WTC11 (cell line): ENCODE data around the gene LZTR1. TPM values are rescaled to one million over a fixed set of nuclear protein-coding genes. Genes with fewer than 3 reads are reported as not detected.

Source experiments
- ATAC-seq: fragments of 200-7000 bp; cut with Tn5 transposase; 2 replicates; pipeline ENCODE4 v1.10.0; 2021; ENCODE audit warnings: mild to moderate bottlenecking, moderate library complexity
- CTCF ChIA-PET: fragments of 300-600 bp; sonication (Branson Sonifier 250); formaldehyde crosslinking; loops from one replicate; lab custom pipeline; 2021; ENCODE audit warnings: antibody characterized with exemption; lab: Charles Lee
- POLR2A ChIA-PET: fragments of 350-600 bp; sonication (Branson Sonifier 250); formaldehyde crosslinking; loops from one replicate; lab custom pipeline; 2021; ENCODE audit warnings: antibody characterized with exemption; lab: Charles Lee
- DNase-seq: peaks from one replicate; pipeline ENCODE4 v3.0.0; 2021; ENCODE audit warnings: low spot score
- H3K27ac Mint-ChIP-seq: 2 replicates; pipeline ENCODE4 v1.8.0; 2021; ENCODE audit warnings: mixed read lengths
- H3K27me3 Mint-ChIP-seq: 2 replicates; pipeline ENCODE4 v1.8.0; 2021; ENCODE audit warnings: low read depth, mild to moderate bottlenecking, moderate library complexity, mixed read lengths
- H3K36me3 Mint-ChIP-seq: 2 replicates; pipeline ENCODE4 v1.8.0; 2021; ENCODE audit warnings: mixed read lengths
- H3K4me1 Mint-ChIP-seq: 2 replicates; pipeline ENCODE4 v1.8.0; 2022; ENCODE audit warnings: mixed read lengths
- H3K4me3 Mint-ChIP-seq: 2 replicates; pipeline ENCODE4 v1.8.0; 2021; ENCODE audit warnings: mild to moderate bottlenecking, moderate library complexity, mixed read lengths
- H3K9me3 Mint-ChIP-seq: 2 replicates; pipeline ENCODE4 v1.8.0; 2021; ENCODE audit warnings: mixed read lengths
- ATF3 ChIP-seq: sonication (generic); formaldehyde crosslinking; conservative IDR thresholded peaks from 2 replicates; pipeline ENCODE4 v1.8.1; 2022; ENCODE audit warnings: mild to moderate bottlenecking, missing genetic modification reagents
- E2F5 ChIP-seq: sonication (generic); formaldehyde crosslinking; IDR thresholded peaks from 2 replicates; pipeline ENCODE4 v1.8.1; 2022; ENCODE audit warnings: mild to moderate bottlenecking, moderate library complexity, missing genetic modification reagents
- EMX1 ChIP-seq: fragments of 250-450 bp; sonication (Bioruptor Pico); IDR thresholded peaks from 2 replicates; pipeline ENCODE4 v1.8.0; 2021; ENCODE audit warnings: mild to moderate bottlenecking
- FOXK1 ChIP-seq: sonication (generic); formaldehyde crosslinking; IDR thresholded peaks from 2 replicates; pipeline ENCODE4 v1.8.0; 2022; ENCODE audit warnings: mild to moderate bottlenecking, moderate library complexity, missing genetic modification reagents
- FOXP4 ChIP-seq: sonication (generic); formaldehyde crosslinking; IDR thresholded peaks from 2 replicates; pipeline ENCODE4 v1.8.0; 2022; ENCODE audit warnings: mild to moderate bottlenecking, missing genetic modification reagents
- GTF2I ChIP-seq: fragments of 250-450 bp; sonication (Bioruptor Pico); conservative IDR thresholded peaks from 2 replicates; pipeline ENCODE4 v1.4.0; 2021; ENCODE audit warnings: mild to moderate bottlenecking
- JUN ChIP-seq: sonication (generic); formaldehyde crosslinking; IDR thresholded peaks from 2 replicates; pipeline ENCODE4 v1.8.0; 2023; ENCODE audit warnings: mild to moderate bottlenecking, missing genetic modification reagents
- MAX ChIP-seq: sonication (generic); formaldehyde crosslinking; IDR thresholded peaks from 2 replicates; pipeline ENCODE4 v1.8.0; 2022; ENCODE audit warnings: mild to moderate bottlenecking, missing genetic modification reagents
- NFYB ChIP-seq: sonication (generic); formaldehyde crosslinking; conservative IDR thresholded peaks from 2 replicates; pipeline ENCODE4 v1.8.0; 2022; ENCODE audit warnings: low read depth, missing genetic modification reagents
- RORB ChIP-seq: fragments of 250-450 bp; sonication (Bioruptor Pico); IDR thresholded peaks from 2 replicates; pipeline ENCODE4 v1.9.0; 2021; ENCODE audit warnings: mild to moderate bottlenecking
- SP1 ChIP-seq: sonication (generic); formaldehyde crosslinking; conservative IDR thresholded peaks from 2 replicates; pipeline ENCODE4 v1.8.1; 2022; ENCODE audit warnings: missing genetic modification reagents
- TCF7 ChIP-seq: sonication (generic); formaldehyde crosslinking; IDR thresholded peaks from 2 replicates; pipeline ENCODE4 v1.8.0; 2022; ENCODE audit warnings: mild to moderate bottlenecking, low read depth, missing genetic modification reagents, moderate library complexity
- TP53 ChIP-seq: sonication (generic); formaldehyde crosslinking; IDR thresholded peaks from 2 replicates; pipeline ENCODE4 v1.8.1; 2023; ENCODE audit warnings: mild to moderate bottlenecking, missing genetic modification reagents
- ZBTB43 ChIP-seq: sonication (generic); formaldehyde crosslinking; IDR thresholded peaks from 2 replicates; pipeline ENCODE4 v1.8.1; 2023; ENCODE audit warnings: mild to moderate bottlenecking, missing genetic modification reagents
- ZNF232 ChIP-seq: sonication (generic); formaldehyde crosslinking; IDR thresholded peaks from 2 replicates; pipeline ENCODE4 v1.8.0; 2022; ENCODE audit warnings: mild to moderate bottlenecking, missing genetic modification reagents
- ZNF416 ChIP-seq: fragments of 250-450 bp; sonication (Bioruptor Pico); IDR thresholded peaks from 2 replicates; pipeline ENCODE4 v1.9.0; 2021; ENCODE audit warnings: mild to moderate bottlenecking, inconsistent platforms
- ZSCAN18 ChIP-seq: fragments of 250-450 bp; sonication (Bioruptor Pico); IDR thresholded peaks from 2 replicates; pipeline ENCODE4 v2.1.2; 2022; ENCODE audit warnings: mild to moderate bottlenecking, moderate library complexity
- total RNA-seq: library from RNA; stranded (reverse); gene quantifications from 3 replicates; pipeline ENCODE4 v1.2.3, GENCODE V29; 2021

LZTR1 gene
- total RNA-seq, 1 experiment from 2014 or later, result 38.3 TPM

- Mint-ChIP-seq H3K27me3 (peaks cover 23% of the 10 kb centered on the region), H3K36me3 (no peaks in the 10 kb centered on the region), H3K4me3 (peak within 1 kb of the TSS; percentile 89), H3K4me1 (peaks cover 11% of the 10 kb centered on the region), H3K9me3 (no peaks in the 10 kb centered on the region), H3K27ac (no peak within 1 kb of the TSS)
- ATAC-seq (peak; percentile 96), DNase-seq (peak; percentile 97)
- ChIA-PET CTCF (interaction anchor here (0.9 to 3.7 kb wide), 5 partner anchors 10 to 129 kb away, joined by 3 to 15 read pairs (median 5); partner anchors contain the start of gene CRKL), POLR2A (interaction anchor here (0.6 to 2.8 kb wide), 3 partner anchors 10 to 172 kb away, joined by 3 to 9 read pairs (median 8); no protein-coding TSS in a partner anchor)
- TF ChIP-seq FOXK1 (CRISPR knock-in tag) (peak; percentile 59; the same call in 1 of the 2 replicates), MAX (CRISPR knock-in tag) (peak; percentile 48; the same call in 1 of the 2 replicates), JUN (no peak), E2F5 (CRISPR knock-in tag) (0 out of 2 replicates have a peak, but pooled peaks have one; percentile 36), NFYB (peak; percentile 95), ZNF232 (CRISPR knock-in tag) (no peak), SP1 (CRISPR knock-in tag) (peak; percentile 58; the same call in 1 of the 2 replicates)
These were observed 63.6 kb downstream of the LZTR1 start, which contains the start of gene LRRC74B for GRCh38 chr22:21045585-21046294. Gene LRRC74B (plus strand): TSS chr22:21045946. CDS start chr22:21045987, 41 bp downstream.

GRCh38 chr22:21047035-21047661 is 65.1 kb downstream of the LZTR1 start:
- H3K27ac Mint-ChIP-seq, result no peak overlapping the region
- no peak overlapping the region; the same call in 1 of the 2 replicates for H3K4me3 Mint-ChIP-seq
- DNase-seq (no peak), ATAC-seq (no peak)
- H3K9me3 Mint-ChIP-seq, result no peaks in the 10 kb centered on the region
- TF ChIP-seq RORB (CRISPR knock-in tag), result no peak
- no peak for TF ChIP-seq ZSCAN18 (CRISPR knock-in tag)
- no peak for TF ChIP-seq GTF2I (CRISPR knock-in tag)
- no peak for TF ChIP-seq ATF3 (CRISPR knock-in tag)
- no peak for TF ChIP-seq TP53 (CRISPR knock-in tag)
- TF ChIP-seq EMX1 (CRISPR knock-in tag), result no peak
- no peak for TF ChIP-seq FOXP4
- TF ChIP-seq TCF7, result no peak
- no peak for TF ChIP-seq ZBTB43 (CRISPR knock-in tag)
- no peak for TF ChIP-seq ZNF416 (CRISPR knock-in tag)
- no peaks in the 10 kb centered on the region for H3K36me3 Mint-ChIP-seq
- ChIA-PET CTCF (interaction anchor here (0.9 to 3.7 kb wide), 3 partner anchors 9 to 56 kb away, joined by 5 to 15 read pairs (median 12); no protein-coding TSS in a partner anchor), POLR2A (interaction anchor here (2.8 kb wide), 1 partner anchor 9 kb away, joined by 8 read pairs; no protein-coding TSS in a partner anchor)
- H3K4me1 Mint-ChIP-seq, result peaks cover 24% of the 10 kb centered on the region
- H3K27me3 Mint-ChIP-seq, result peaks cover 23% of the 10 kb centered on the region
